GM12864 (cell line): Measurements from ENCODE around the gene UQCR11.

Experiments
- DNase-seq: peaks from one replicate; pipeline ENCODE4 v3.0.0-alpha.2; 2011; ENCODE audit warnings: low read depth
- H3K4me3 ChIP-seq: 2 replicates; pipeline ENCODE4 v1.5.1; 2011; ENCODE audit warnings: mild to moderate bottlenecking, low read depth, low read length, control low read depth
- TF ChIP-seq, protein P1 (sequence below): IDR thresholded peaks from 2 replicates; pipeline ENCODE4 v1.5.1; 2011; ENCODE audit warnings: low read depth, mild to moderate bottlenecking, moderate library complexity, low read length, control low read depth, inconsistent platforms; ENCODE audit errors: missing control alignments

UQCR11 gene

DNA sequence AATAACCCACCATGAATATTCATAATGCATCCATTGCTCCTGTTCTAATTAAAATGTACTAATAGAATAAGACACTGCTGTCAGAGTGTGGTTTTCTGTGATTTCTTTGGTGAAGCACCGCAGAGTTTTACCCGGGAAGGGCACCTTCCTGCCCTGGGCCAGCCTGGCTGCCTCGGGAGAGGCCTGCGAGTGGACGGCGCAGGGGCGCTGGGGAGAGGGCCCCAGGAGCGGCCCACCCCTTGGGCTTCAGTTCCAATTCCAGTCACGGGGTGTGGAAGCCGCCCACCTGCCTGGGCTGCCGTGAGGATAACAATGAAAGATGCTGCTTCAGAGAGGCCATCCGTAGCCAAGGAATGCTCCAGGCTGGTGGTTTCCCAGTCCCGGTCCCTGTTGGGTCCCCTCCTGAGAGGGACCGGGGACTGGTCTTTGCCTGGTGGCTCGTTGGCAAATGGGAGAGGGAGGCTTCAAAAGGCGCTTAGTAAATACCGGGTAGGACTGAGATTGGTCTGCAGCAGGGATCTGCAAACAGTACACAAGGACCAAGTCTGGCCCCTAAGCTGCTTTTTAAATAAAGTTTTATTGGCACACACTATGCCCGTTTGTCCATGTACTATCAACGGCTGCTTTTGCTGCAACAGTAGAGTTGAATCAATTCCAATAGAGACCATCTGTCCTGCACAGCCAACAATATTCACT lies 29.1 kb upstream of the UQCR11 start:
- TF ChIP-seq, protein P1, sequence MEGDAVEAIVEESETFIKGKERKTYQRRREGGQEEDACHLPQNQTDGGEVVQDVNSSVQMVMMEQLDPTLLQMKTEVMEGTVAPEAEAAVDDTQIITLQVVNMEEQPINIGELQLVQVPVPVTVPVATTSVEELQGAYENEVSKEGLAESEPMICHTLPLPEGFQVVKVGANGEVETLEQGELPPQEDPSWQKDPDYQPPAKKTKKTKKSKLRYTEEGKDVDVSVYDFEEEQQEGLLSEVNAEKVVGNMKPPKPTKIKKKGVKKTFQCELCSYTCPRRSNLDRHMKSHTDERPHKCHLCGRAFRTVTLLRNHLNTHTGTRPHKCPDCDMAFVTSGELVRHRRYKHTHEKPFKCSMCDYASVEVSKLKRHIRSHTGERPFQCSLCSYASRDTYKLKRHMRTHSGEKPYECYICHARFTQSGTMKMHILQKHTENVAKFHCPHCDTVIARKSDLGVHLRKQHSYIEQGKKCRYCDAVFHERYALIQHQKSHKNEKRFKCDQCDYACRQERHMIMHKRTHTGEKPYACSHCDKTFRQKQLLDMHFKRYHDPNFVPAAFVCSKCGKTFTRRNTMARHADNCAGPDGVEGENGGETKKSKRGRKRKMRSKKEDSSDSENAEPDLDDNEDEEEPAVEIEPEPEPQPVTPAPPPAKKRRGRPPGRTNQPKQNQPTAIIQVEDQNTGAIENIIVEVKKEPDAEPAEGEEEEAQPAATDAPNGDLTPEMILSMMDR, result no peak
- H3K4me3 ChIP-seq, result no peak overlapping the region
- DNase-seq, result no peak

DNA sequence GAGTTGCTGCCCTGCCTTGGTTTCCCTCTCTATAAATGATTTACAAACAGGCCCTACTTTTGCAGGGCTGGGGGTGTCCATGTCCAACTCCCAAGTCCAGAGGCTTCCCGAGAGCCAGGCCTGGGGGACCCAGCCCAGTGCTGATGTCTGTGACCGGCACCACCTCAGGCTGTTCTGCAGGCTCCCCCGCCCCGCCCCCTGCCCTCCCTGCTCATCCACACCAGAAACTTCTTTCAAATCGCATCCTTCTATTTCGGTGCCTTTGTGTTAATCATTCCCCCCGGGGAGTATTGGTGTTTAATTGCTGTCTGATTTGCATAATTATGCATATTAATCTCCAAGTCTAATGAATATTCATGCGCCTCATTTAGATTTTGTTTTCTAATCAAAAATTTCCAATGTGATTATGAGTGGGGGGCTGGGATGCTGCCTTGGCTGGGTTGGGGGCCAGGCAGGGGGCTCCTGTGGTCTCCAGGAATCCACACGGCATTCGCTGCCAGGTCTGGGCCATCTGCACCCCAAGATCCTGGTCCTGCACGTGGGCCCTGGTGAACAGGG lies 28.1 kb upstream of the UQCR11 start:
- TF ChIP-seq, protein P1, result no peak
- no peak for DNase-seq
- no peak overlapping the region for H3K4me3 ChIP-seq

DNA sequence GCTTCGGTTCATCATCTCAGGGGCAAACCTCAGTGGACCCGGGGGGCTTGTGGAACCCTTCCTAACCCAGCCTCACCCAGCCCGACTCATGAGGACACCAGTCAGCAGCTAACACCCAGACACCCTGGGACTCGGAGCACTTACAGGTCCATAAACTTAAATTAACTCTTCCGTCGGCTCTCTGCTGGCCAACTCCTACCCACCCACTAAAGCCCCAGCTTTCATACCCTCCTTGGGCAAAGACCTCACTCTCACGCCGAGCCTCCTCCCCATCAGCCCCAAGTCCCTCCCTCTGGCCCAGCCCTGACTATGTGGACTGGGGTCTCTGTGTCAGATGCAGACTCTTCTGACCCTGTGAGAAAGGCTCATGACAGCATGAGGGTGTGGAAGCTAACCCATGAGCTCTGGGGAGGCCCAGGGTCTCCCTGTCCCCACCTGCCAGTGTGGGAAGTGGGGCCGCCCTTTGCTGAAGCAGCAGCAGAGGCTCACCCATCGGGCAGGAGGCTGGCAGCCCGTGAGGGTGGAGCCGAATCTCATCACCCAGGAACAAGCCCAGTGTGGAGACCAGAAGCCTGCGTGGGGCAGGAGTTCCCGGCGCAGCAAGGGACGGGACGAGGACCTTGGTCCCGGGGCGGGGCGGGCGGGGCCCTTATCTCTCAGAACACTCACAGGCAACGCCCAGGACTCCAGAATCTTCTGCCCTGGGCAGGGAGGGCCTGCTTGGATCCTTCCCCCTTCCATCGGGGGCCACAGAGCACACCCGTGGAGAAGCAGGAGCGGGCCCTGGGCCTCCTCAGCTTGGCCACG lies 27.4 kb upstream of the UQCR11 start:
- no peak for DNase-seq
- no peak overlapping the region for H3K4me3 ChIP-seq
- TF ChIP-seq, protein P1, result no peak

DNA sequence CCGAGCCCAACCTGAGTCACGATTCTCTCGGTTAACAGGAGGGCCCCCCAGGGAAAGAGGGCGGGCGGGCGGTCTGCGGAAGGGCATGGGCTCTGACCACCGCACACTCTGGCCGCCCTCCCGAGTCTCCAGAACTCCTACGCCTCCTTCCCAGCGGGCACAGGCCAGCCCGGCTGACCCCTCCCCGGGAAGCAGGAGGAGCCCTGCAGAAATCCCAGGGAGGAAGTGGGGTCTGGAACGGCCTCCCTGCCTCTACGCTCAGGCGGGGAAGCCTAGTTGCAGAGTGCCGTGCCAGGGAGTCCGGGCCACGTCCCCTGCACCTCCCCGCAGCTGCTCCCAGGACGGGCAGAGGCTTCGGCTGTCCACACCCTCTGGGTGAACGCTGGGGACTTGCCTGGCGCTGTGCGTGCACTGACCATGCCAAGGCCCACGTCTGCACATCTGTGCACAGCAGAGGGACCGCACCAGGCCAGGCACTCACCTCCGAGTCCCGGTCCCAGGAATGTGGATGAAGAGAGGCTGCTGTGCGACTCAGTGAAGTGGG lies 26.4 kb upstream of the UQCR11 start:
- DNase-seq, result no peak
- TF ChIP-seq, protein P1, result no peak
- no peak overlapping the region for H3K4me3 ChIP-seq

DNA sequence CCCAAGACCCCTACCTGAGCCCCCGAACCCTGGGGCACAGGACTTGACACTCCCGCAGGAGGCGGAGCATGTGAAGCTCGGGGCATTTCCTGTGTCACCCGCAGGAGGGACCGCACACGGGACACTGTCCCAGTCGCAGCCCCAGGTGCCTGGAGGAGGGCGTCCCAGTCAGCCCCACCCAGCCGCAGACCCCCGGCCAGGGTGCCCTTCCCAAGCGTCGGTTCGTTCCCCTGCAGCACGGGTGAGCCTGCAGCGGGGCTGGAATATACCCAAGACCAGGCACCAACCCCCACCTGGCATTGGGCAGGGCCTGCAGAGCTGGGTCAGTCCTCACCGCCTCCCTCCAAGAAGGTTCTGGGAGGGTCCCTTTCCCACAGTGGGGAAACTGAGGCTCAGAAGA lies 25.5 kb upstream of the UQCR11 start:
- H3K4me3 ChIP-seq, result no peak overlapping the region
- TF ChIP-seq, protein P1, result no peak
- no peak for DNase-seq

DNA sequence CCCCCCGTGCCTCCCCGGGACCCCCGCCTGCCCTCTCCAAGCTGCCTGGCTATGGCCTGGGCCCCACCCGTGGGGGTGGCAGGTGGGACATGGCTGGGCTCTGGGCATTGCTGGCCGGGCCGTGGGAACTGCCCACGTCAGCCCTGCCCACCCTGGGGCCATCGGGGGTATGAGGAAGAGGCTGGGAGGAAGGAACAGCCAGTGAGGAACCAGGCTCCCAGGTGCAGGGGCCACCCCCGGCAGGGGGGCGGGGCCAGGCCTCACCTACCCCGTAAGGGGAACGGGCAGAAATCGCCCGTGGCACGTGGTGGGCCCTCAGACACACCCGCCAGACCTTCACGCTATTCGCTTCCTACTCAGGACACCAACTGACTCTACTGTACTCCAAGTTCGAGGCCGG lies 24.8 kb upstream of the UQCR11 start:
- no peak overlapping the region for H3K4me3 ChIP-seq
- no peak for DNase-seq
- TF ChIP-seq, protein P1, result no peak
